ENCODE results near the gene ATXN7.

Gene ATXN7

DNA sequence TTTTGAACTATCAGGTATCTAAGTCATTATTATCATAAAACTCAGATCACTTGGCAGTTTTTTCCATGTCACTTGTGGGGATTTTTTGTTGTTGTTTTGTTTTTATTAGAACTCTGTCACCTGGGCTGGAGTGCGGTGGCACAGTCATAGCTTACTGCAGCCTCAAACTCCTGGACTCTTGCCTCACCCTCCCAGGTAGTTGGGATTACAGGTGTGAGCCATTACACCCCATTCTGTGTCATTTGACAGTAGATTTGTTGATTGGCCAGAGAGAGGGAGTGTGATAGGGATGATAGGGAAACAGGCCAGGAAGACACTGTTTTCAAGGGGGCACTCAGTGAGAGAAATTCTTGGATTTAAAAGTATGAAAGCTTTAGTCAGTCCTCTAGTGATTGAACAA lies 103.2 kb downstream of the ATXN7 start:
- DNase-seq (ENCODE audit: low spot score) = no peak

DNA sequence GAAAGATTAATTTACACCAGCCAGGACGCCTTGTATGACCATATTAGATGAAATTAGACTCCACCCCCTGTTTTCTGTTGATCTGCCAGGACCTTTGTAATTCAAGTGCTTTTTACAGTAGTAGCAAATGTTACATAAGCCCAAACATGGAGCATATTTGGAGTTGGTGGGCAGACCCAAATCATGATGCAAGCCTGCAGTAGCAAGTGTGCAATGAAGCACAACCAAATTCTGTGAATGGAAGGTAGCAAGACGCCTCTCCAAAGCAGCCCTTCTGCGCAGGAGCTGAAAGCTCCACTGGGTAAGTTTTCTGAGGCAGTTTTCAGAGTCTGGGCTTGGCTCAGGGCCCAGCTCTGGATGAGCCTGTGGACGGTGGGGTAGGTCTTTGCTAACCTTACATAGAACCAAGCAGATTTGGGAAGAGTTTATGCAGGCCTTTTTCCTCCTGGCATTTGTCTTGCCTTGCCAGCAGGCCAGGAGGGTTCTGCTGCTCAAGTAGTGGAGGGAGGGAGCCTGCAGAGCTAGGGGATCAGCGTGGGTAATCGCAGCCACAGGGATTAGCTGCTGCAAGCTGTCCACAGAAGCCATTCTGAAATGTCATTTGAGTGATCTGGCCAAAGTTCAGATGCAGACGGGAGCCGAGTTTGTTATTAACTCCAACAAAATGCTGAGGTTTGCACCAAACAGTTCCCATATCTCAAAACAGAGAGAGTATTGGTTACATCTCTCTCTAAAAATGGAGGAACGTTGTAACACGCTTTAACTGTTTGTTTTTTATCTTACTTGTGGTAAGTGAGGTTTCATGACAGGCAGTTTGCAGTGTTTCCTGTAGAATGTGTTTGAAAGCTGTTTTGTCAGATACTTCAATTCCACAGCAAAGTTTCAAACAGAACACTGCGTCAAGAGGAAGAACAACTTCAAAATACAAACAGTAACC lies 104.3 kb downstream of the ATXN7 start:
- peak; percentile 66 for DNase-seq (ENCODE audit: low spot score)

DNA sequence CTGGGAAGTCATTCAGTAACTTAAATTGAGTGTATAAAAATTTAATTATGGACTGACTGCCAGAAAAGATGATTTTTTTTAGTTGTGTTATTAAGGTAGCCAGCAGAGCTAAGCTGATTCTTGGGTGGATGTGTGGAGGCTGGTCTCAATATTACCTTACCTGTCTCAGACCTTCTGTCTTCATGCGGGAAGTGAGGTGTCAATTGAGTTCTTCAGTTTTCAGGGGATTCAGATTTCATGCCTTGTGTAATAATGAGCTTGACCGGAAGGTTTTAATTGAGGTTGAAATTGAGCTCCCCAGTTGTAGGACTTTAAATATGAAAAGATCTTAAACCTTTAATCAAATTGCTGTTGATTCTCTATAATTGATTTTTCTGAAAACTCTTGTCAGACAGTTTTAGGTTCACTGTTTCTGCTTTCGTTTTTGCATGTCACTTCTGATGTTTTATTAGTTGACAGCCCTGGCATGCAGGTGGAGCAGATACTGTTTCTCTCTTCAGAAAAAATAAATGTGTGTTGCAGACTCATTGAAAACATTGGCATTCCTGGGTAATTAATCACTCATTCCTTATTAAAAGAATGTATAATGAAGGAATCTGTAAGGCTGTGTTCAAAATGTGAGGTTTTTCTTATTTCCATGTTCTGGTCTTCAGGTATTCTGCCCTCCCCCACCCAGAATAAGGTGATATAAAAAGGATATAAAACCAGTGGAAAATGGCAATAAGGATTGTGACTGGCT lies 105.1 kb downstream of the ATXN7 start:
- peak; percentile 44 for DNase-seq (ENCODE audit: low spot score)

DNA sequence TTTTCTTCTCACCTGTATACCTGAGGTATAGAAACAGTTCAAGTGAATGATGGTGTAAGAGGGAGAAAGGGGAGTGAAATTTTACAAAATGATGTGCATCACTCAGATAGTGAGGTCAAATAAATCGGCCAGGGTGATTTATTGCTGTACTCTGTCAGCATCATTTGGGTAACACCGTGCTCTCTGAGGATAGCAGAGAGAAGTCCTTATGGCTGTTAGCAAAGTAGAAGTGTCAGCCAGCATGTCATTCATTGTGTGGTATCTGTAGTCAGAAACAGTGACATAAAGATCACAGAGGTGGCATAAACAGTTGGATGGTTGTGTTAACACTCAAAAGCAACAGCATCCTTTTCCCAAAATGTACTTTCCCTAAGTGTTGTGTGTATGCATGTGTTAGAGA lies 106.2 kb downstream of the ATXN7 start:
- no peak for DNase-seq (ENCODE audit: low spot score)

DNA sequence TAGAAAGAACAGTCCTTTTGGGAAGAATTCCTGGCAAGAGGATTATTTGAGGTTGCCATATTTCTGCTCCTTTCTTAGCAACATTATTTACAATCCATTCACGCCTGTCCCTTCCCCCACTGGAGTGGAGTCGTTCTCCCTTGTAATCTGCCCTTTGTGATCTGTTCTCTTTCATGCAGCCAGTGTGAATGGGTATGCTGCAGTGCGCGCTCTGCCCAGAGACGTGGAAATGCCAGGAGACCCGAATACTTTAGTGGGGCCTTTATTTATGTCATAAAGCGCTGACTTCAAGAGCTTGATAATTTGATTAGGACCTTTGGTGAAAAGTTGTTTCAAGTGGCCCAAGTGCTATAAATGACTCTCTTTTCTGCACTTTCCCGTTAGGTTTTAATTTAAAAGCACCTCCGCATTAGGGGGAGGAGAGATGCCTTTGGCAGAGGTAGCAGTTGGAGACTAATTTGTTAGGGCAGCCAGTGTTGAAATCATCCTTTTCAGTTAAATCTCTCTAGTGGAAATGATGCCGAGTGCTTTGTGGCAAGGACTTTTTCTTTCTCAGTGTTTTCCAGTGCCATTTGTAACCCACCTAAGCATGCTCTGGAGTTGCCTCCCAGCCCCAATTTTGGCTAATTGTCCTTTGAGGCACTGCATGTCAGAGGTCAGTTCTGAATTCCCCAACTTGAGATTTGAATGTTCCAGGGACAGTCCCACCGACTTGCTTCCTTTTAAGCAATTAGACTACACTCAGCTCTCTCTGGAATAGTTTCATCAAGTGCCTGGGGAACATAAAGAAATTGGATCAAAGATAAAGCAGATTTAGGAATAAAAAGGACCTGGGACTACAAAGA lies 107.2 kb downstream of the ATXN7 start:
- DNase-seq (ENCODE audit: low spot score) = no peak

DNA sequence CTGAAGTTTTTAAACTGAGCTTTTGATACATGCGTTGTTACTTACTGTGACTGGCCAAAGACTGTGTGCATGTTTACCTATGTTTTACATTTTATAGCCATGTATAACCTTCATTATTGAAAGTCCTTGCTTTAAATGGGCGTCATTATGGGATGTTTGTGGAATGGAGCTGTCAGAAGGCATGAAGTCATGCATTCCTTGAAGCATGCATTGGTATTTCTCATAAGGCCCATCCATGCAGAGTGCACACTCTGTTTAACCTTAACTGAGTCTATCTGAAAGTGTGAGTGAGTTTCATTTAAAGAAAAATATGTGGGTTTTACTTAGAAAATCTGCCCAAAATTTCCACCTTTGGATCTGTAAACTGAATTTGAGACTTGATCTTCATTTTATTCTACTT lies 108.5 kb downstream of the ATXN7 start:
- peak; percentile 63 for DNase-seq (ENCODE audit: low spot score)

DNA sequence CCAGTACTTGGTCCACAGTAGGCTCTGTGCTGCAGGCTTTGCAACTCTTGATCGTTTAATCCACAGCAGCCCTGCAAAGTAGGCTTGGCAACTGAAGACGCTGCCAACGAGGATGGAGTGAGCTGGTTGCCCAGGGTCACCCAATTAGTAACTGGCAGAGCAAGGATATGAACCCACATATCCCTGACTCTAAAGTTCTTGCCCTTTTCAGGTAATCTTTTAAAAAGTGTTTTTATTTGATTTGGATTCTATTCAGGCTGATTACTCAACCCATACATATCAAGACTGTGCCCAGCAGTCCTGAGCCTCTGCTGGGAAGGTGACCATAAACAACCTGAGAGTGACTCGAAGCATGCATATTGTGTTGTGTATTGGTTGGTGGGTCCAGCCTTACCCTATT lies 109.3 kb downstream of the ATXN7 start:
- DNase-seq (ENCODE audit: low spot score) = no peak

DNA sequence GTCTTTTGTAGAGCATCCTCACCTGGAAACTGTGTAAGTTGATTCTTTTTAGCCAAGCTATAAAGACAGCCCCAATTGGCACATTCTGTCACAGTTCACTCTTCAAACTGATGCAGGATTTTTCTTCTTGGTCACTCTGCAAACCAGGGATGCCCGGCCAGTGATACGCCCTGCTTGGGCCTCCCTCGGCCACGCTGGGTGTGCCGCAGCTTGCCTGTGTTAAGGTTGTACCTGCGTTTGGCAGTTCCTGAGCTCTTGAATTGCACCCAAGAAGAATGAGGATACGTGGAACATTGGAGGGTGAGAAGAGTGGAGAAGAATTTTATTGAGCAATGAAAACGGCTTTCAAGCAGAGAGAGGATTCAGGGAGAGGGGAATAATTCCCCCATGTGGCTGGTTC lies 109.7 kb downstream of the ATXN7 start:
- no peak for DNase-seq (ENCODE audit: low spot score)

DNA sequence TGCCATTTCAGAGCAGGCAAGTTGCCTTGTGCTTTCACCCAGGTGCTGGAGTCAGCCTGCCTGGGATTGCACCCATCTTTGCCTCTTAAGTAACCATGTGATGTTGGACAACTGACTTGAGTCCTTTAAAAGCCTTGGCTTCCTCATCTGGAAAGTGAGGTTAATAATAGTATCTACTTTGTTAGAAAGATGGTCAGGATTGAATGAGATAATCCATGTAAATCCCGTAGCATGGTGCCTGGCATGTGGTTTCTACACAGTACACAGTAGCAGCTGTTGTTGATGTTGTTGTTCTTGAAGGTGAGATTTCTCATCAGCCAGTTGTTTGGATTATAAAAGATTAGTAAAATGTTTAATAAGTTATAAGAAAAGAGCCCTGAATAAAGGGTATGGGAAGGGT lies 110.8 kb downstream of the ATXN7 start:
- no peak for DNase-seq (ENCODE audit: low spot score)

DNA sequence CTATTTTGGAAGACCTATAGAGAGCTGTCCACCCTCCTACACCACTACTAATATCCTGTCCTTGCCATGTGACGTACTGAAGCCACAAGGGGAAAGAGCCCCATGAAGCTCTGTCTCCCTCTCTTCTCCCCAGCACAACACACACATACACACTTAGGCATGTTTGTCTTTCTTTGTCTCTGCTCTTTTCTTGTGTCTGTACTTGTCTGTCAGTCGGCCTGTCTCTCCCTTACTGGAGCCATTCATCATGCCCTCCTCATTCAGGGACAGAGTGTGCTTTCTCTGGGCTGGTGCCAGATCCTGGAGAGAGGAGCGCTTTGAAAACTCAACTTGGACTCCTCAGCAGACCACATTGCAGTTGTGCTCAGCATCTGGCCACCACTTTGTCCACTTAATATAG lies 112.1 kb downstream of the ATXN7 start:
- DNase-seq (ENCODE audit: low spot score) = peak; percentile 24

DNA sequence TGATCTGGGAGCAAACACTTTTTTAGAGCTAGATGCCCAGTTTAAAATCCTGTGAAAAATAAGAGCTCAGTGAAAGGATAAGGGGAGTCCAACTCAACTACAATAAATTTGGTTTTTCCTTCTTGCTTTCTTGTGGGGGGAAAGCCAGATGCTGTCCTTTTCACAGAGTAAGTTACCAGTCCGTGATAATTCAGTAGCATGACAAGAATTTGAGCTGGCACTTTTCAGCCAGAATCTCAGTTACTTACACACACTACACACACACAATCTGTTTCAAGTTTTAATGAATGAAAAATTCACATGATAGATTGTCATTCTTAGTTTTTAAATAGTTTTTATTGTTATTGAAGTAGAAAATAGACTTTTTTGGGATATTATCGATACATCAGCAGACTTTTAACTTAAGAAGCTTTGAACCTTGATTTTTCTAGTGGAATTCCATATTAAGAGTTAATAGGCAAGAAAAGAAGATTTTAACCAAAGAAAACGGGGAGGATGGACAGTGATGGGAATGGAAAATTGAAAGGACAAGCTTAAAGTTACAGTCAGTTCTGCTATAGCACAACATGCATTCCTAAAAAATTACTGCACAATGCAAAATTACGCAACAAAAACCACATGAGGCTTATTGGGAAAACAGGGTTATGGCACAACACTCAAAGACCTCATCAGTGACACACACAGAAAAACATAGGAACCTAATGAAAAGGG lies 112.6 kb downstream of the ATXN7 start:
- DNase-seq (ENCODE audit: low spot score) = peak; percentile 56

DNA sequence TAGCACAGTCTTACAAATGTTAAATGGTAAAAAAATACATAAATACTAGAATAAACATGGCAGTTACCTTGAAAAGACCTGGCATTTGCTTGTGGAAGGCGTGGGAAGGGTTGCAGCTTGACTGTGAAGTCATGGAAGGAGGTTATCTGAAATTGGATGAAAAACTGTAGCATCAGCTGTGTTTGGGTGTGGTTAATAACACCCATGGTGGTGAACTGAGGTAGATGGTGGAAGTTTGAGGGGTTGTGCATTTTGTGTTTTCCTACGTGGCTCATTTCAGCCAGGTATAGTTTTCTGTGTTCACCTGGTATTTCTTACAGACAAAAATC lies 113.2 kb downstream of the ATXN7 start:
- no peak for DNase-seq (ENCODE audit: low spot score)

DNA sequence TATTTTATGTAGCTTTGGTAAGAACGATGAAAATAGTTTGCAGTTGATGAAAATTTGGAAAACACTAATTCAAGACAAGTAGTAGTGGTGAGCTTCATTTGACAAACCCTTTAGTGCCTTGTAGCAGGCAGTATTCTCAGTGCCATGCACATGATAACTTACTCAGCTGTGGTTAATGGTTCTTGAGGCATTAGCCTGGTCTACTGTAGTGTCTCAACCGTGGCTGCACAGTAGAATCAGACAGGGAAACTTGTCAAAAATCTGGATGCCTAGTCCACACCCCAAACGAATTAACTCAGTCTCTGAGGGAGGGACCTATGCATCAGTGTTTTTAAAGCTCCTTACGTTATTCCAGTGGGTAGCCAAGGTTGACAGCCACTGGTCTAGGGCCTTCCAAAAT lies 114.2 kb downstream of the ATXN7 start:
- peak; percentile 23 for DNase-seq (ENCODE audit: low spot score)

DNA sequence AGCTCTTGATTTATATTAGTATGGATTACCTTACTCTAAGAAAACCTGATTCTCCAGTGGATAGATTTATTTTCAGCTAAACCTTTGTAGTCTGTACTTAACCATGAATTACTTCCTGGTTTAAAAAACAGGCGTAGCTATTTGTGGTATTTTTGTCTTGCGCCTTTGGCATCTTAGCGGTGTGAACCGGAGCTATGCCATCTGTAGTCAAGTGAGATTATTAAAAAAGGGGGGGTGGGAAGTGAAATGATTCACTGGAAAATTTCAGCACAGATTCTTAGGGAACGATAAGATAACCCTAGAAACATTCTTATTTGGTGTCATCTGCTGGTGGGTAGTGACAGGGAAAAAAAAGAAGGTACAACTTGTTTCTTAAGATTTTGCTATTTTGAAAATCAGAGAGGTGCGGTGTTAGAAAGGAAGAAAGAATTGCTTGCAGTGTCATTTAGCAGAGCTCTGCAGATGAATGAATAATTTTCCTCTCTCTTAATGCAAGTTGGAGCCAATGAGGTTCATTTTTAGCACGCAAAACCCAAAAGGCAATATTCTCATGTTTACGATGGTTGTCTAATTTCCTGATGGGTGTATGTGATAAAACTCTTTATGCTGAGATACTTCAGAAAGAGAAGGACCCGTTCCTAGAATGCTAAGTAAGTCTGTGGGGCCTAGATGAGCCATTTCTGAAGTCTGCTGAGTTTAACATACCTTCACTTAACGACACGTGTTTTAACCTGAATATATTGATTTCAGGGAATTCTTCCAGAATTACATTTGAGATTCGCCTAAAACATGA lies 115.6 kb downstream of the ATXN7 start:
- peak; percentile 71 for DNase-seq (ENCODE audit: low spot score)

DNA sequence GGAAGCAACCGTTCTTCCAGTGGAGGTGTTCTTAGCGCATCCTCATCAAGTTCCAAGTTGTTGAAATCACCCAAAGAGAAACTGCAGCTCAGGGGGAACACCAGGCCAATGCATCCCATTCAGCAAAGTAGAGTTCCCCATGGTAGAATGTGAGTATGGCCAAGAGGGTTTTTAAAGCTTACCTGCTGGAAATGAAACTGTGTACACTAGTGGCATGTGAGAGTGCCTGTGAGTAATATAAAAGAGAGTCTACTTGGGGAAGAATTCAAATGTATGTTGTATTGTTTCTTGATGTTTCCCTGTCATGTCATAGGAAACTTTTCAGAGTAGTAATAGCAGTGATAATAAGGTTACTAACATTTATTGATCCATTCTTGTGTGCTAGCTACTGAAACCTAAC lies 116.4 kb downstream of the ATXN7 start:
- no peak for DNase-seq (ENCODE audit: low spot score)

DNA sequence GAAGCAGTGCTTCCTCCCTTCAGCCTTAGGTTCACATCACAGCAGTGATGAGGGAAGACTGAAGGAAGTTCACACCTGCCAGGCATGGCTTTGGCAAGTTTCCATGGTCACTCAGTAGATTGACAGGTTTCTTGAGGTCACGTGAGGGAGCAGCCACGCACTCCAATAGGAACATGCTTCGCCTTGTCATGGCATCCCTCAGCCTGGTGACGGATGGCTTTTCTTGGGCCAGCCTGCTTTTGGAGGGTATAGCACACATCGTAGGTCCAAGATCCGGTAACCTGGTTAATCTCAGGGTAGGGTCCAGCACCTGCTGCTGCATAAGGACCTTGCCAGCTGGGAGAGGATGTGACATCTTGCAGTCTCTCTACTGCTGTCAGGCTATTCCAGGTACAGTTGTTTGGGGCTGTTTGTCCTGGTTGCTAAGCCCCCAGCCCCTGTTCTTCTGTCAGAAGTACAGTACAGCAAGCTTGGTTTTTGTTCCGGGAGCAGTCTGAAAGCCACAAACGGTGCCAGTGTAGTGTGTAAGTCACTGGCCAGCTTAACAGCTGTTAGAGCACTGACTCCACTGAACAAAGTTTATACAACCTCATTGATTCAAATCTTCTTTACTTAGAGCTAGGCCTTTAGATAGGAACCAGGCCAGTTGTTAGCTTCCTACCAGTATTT lies 117.3 kb downstream of the ATXN7 start:
- DNase-seq (ENCODE audit: low spot score) = no peak

DNA sequence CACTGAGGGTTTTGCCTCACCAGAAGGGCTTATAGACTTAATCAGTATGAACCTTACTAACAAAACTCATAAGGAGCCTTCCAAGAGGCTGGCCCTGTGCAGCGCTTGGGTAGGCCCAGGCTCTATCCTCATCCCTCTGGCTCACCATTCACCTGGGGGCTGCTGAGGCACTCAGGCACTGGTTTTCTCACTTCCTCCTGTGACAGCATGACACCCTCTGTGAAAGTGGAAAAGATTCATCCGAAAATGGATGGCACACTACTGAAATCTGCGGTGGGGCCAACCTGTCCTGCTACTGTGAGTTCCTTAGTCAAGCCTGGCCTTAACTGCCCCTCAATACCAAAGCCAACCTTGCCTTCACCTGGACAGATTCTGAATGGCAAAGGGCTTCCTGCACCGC lies 118.3 kb downstream of the ATXN7 start:
- no peak for DNase-seq (ENCODE audit: low spot score)

DNA sequence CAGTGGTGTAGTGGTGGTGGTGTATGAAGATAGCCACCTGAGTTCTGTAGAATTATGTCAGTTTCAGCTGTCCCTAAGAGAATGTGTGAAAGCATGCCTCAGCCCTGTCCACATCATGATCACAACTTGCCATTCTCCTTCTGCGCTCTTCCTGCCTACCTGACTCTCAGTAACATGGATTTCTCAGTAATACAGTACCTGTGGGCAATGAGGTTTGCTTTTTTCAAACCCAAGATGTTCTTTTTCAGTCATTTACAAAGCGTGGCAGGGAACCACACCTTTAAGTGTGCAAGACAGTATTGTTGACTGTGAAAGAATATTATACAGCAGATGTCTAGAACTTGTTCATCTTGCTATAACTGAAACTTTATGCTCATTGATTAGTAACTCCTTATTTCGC lies 120.7 kb downstream of the ATXN7 start:
- DNase-seq (ENCODE audit: low spot score) = no peak

DNA sequence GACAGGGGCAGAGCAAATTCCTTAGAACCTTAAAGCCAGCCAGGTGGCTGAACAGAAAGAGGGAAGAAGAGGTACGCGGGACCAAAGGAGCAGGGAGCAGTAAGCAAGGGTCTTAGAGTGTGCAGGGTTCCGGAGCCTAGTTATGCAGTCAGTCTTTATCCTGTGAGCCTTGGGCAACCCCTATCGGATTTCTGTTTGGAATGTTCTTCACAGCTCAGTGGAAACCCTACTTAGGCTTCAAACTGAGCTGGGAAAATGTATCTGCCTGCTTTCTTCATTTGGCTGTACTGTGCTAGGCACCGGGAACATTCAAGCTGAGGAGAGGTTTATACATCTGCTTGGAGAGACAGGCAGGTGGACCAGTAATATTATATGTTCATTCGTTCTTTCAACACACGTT lies 122.5 kb downstream of the ATXN7 start:
- DNase-seq (ENCODE audit: low spot score) = no peak

DNA sequence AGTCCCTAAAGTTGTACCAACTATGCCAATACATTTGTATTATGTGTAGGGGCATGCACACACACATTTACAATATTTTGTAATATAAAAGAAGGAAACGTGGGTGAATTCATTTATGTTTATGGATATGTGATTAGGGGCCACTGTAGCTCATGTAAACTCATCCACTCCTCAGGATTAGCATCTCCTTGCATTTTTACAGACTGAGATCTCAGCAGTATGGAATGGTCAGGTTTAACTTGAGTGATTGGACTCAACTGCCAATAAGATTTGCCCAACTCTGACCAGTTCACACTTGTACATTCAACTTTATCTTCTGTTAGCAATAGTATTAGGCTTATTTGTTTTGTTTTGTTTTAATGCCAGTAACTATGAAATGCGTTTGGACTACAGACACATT lies 123.2 kb downstream of the ATXN7 start:
- DNase-seq (ENCODE audit: low spot score) = no peak

DNA sequence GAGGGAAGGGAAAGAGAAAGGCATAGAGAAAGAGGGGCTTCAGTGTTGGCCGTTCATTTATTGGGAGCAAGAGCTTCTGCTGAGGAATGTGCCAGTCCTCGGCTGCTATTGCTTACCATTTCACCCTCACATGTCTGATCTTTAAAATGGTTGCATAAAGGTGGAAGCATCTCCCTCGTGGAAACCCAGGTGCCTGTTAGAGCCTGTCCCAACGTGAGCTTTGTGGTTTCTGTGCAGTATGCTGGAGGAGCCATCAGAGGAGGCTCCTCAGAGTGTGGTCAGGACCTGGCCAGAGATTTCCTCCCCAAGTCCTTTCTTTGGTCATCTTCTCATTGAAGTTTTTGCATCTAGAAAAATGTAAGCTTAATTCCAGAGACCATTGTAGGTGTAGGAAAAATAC lies 125.3 kb downstream of the ATXN7 start:
- DNase-seq (ENCODE audit: low spot score) = no peak
